ENCODE results near the gene PDE4D. TPM values are rescaled to one million over a fixed set of nuclear protein-coding genes. Genes with fewer than 3 reads are reported as not detected.
A peak's percentile ranks its signal among the peaks of the same experiment; 100 is the strongest.

Gene PDE4D
- total and polyA plus RNA-seq, 3 experiments from 2014 or later: 5.6 to 18.3 (median 17.7) TPM

DNA sequence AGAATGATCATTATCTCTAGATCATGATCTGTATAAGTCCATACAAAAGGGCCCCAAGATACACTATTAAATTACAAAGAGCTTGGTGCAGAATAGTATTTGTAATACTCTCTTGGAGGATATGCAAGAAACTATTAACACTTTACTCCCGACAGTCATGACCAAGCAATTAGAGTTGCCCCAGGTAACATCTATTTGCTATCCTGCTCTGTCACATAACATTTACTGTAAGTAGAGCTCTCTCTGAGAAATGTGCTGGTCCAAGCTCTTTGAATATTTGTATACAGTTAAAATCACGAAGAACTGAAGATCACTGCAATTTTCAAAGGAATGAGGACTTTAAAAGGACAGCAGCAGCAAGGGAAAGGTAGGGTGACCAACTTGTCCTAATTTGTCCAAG is 757.0 kb downstream of the PDE4D start:
- no peak for DNase-seq
- peaks cover 6% of the 10 kb centered on the region for H3K4me1 ChIP-seq (ENCODE audit: insufficient read depth, low read length)
- H3K36me3 Mint-ChIP-seq: peaks cover 0 to 3% (median 0%) of the 10 kb centered on the region in 3 donors

DNA sequence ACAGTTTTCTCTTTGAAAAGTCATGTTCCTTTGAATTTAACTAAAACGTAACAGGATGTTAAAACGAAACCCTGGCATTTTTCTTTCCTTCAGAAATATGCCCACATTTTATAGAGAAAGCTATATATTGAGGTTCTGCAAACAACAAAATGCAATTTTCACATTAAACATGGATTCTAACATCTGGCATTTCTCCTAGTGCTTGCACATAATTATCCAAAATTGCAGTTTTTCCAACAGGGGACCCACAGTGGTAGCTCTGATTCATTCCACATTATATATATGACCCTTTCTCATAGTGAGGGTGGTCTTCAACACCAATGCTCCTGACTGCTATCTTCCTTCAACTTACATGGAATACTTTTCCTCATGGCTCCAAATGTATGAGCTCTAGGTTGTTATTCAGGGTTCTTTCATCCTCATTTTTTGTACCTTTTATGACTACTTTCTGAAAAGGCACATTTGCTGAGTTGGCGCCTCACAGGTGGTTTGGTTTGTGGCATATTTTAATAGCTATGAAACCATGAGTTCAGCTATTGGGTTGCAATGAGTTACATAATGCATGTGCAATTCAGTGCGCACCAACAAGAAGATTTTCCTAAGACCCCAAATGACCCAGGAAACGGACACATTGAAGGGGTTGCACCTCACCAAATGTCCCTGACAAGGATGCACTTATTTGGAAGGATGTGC is 758.9 kb downstream of the PDE4D start:
- H3K36me3 Mint-ChIP-seq: peaks cover 0 to 3% (median 0%) of the 10 kb centered on the region in 3 donors
- ChIA-PET POLR2A (interaction anchor here (1.0 to 2.3 kb wide), 3 partner anchors 10 to 95 kb away, joined by 3 to 12 read pairs (median 4); no protein-coding TSS in a partner anchor), CTCF (interaction anchor here (0.8 to 2.3 kb wide), 4 partner anchors 10 to 100 kb away, joined by 3 to 6 read pairs (median 4); no protein-coding TSS in a partner anchor)
- H3K4me1 Mint-ChIP-seq: peaks cover 16 to 44% (median 36%) of the 10 kb centered on the region in 3 donors
- peak overlapping the region in 5 of 8 donors; percentile 19 to 87 (median 68) for H3K27ac Mint-ChIP-seq
- peak overlapping the region in 1 of 7 donors; percentile 8 for H3K4me3 Mint-ChIP-seq
- H3K36me3 ChIP-seq (ENCODE audit: insufficient read depth, low read length): no peaks in the 10 kb centered on the region
- H3K4me3 ChIP-seq (ENCODE audit: low read length): no peak overlapping the region
- H3K27ac ChIP-seq (ENCODE audit: low read depth, low read length): no peak overlapping the region
- H3K9me3 ChIP-seq (ENCODE audit: low read length): no peaks in the 10 kb centered on the region
- H3K4me1 ChIP-seq (ENCODE audit: insufficient read depth, low read length): peaks cover 9% of the 10 kb centered on the region
- no peak for DNase-seq
- H3K27me3 ChIP-seq (ENCODE audit: insufficient read depth, low read length, poor library complexity, severe bottlenecking): no peaks in the 10 kb centered on the region
- no peaks in the 10 kb centered on the region for H3K9me3 Mint-ChIP-seq
- H3K27me3 Mint-ChIP-seq: peaks cover 4 to 5% of the 10 kb centered on the region in 2 donors

More for the DNA sequence above, 757.0 kb downstream of the PDE4D start:
- H3K4me1 Mint-ChIP-seq: peaks cover 15 to 35% (median 32%) of the 10 kb centered on the region in 3 donors
- ChIA-PET CTCF (interaction anchor here (1.1 to 1.5 kb wide), 3 partner anchors 8 to 102 kb away, joined by 3 read pairs; no protein-coding TSS in a partner anchor), POLR2A (interaction anchor here (0.8 kb wide), 1 partner anchor 8 kb away, joined by 7 read pairs; no protein-coding TSS in a partner anchor)
- no peaks in the 10 kb centered on the region for H3K9me3 ChIP-seq (ENCODE audit: low read length)
- H3K4me3 ChIP-seq (ENCODE audit: low read length): no peak overlapping the region
- no peaks in the 10 kb centered on the region for H3K9me3 Mint-ChIP-seq
- H3K27me3 ChIP-seq (ENCODE audit: insufficient read depth, low read length, poor library complexity, severe bottlenecking): no peaks in the 10 kb centered on the region
- no peak overlapping the region for H3K27ac ChIP-seq (ENCODE audit: low read depth, low read length)
- peaks cover 4 to 5% of the 10 kb centered on the region in 2 donors for H3K27me3 Mint-ChIP-seq
- no peak overlapping the region for H3K27ac Mint-ChIP-seq
- no peaks in the 10 kb centered on the region for H3K36me3 ChIP-seq (ENCODE audit: insufficient read depth, low read length)
- H3K4me3 Mint-ChIP-seq: no peak overlapping the region

DNA sequence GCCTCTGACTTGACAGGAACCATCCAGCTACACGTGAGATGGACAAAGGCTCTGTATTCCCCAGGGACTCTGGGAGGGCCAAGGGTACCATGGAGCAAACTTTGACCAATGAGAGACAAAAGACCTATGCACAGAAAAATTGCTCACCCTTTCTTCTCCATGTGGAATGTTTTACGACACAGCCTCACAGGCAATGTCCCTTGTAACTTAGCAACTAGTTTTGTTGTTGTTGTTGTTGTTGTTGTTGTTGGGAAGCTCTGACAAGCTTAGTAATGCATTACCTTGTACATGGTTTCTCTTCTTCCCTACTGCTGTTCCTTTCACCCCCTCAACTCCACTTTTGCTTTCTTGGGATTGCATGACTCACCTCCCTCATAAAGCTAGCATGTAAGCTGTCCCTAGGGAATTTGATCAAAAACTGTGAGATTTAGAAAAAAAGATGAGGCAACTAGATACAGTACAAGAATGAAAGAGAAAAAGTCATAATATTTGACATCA is 759.7 kb downstream of the PDE4D start:
- H3K36me3 ChIP-seq (ENCODE audit: insufficient read depth, low read length): no peaks in the 10 kb centered on the region
- peaks cover 9% of the 10 kb centered on the region for H3K4me1 ChIP-seq (ENCODE audit: insufficient read depth, low read length)
- H3K27ac Mint-ChIP-seq: peak overlapping the region in 5 of 8 donors; percentile 5 to 89 (median 78)
- H3K4me1 Mint-ChIP-seq: peaks cover 16 to 44% (median 36%) of the 10 kb centered on the region in 3 donors
- ChIA-PET CTCF (interaction anchor here (0.8 to 2.3 kb wide), 4 partner anchors 9 to 99 kb away, joined by 3 to 6 read pairs (median 4); no protein-coding TSS in a partner anchor), POLR2A (interaction anchor here (1.0 to 2.3 kb wide), 3 partner anchors 9 to 95 kb away, joined by 3 to 12 read pairs (median 4); no protein-coding TSS in a partner anchor)
- peaks cover 0 to 3% (median 0%) of the 10 kb centered on the region in 3 donors for H3K36me3 Mint-ChIP-seq
- H3K27me3 ChIP-seq (ENCODE audit: insufficient read depth, low read length, poor library complexity, severe bottlenecking): no peaks in the 10 kb centered on the region
- no peak overlapping the region for H3K27ac ChIP-seq (ENCODE audit: low read depth, low read length)
- H3K27me3 Mint-ChIP-seq: peaks cover 4 to 5% of the 10 kb centered on the region in 2 donors
- no peak overlapping the region for H3K4me3 Mint-ChIP-seq
- no peak overlapping the region for H3K4me3 ChIP-seq (ENCODE audit: low read length)
- DNase-seq: no peak
- no peaks in the 10 kb centered on the region for H3K9me3 ChIP-seq (ENCODE audit: low read length)
- no peaks in the 10 kb centered on the region for H3K9me3 Mint-ChIP-seq

DNA sequence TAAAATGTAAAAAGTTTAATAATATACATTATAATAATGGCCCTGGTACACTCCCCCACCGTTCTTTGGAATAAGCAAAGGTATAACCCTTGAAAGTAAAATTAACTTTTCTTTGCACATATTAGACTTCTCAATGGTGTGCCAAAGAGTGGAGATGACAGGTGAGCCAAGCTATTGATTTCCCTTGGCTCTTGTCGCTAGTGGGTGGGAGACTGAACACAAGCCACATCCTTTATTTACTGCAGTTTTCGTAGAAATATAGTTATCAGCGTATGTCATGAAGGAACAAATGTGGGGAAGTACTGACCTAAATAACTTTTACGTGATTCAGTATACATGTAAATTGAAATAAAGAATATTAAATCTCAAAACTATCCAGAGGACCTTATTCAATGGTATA is 761.4 kb downstream of the PDE4D start:
- Mint-ChIP-seq H3K4me1 (peaks cover 16 to 44% (median 36%) of the 10 kb centered on the region in 3 donors), H3K9me3 (no peaks in the 10 kb centered on the region), H3K27ac (peak overlapping the region in 6 of 8 donors; percentile 17 to 89 (median 79)), H3K27me3 (peaks cover 2 to 3% of the 10 kb centered on the region in 2 donors), H3K36me3 (peaks cover 0 to 3% (median 0%) of the 10 kb centered on the region in 3 donors), H3K4me3 (peak overlapping the region in 5 of 7 donors; percentile 19 to 41 (median 32))
- ChIA-PET CTCF (no interaction called here), POLR2A (interaction anchor here (0.7 kb wide), 1 partner anchor 33 kb away, joined by 3 read pairs; no protein-coding TSS in a partner anchor)
- Histone ChIP-seq H3K4me1 (ENCODE audit: insufficient read depth, low read length) (peaks cover 20% of the 10 kb centered on the region), H3K4me3 (ENCODE audit: low read length) (no peak overlapping the region), H3K9me3 (ENCODE audit: low read length) (no peaks in the 10 kb centered on the region), H3K36me3 (ENCODE audit: insufficient read depth, low read length) (no peaks in the 10 kb centered on the region), H3K27ac (ENCODE audit: low read depth, low read length) (no peak overlapping the region), H3K27me3 (ENCODE audit: insufficient read depth, low read length, poor library complexity, severe bottlenecking) (no peaks in the 10 kb centered on the region)
- peak in 2 of 5 donors; percentile 34 to 37 for DNase-seq

DNA sequence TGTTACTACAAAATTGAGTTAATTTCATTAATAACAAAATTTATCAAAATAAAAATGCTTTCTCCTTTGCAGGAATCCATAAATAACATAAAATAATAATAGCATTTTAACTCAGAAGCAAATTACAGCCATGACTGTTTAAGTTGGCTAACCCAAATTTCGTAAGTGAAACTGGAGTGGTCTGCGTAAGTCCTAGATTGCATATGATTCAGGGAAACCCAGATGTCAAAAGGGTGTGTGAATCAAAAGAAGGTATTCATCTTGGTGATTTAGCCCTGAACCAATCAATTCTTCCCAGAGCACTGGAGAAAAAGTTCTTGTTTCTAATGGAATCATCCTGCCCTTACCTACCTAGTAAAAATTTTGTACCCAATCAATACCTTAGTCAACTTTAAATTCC is 763.1 kb downstream of the PDE4D start:
- H3K9me3 Mint-ChIP-seq: no peaks in the 10 kb centered on the region
- Histone ChIP-seq H3K27me3 (ENCODE audit: insufficient read depth, low read length, poor library complexity, severe bottlenecking) (no peaks in the 10 kb centered on the region), H3K4me3 (ENCODE audit: low read length) (no peak overlapping the region), H3K9me3 (ENCODE audit: low read length) (no peaks in the 10 kb centered on the region), H3K36me3 (ENCODE audit: insufficient read depth, low read length) (no peaks in the 10 kb centered on the region), H3K27ac (ENCODE audit: low read depth, low read length) (no peak overlapping the region), H3K4me1 (ENCODE audit: insufficient read depth, low read length) (peaks cover 37% of the 10 kb centered on the region)
- ChIA-PET POLR2A (interaction anchor here (4.7 kb wide), 1 partner anchor 31 kb away, joined by 21 read pairs; no protein-coding TSS in a partner anchor), CTCF (no interaction called here)
- H3K4me3 Mint-ChIP-seq: no peak overlapping the region
- no peak for DNase-seq
- no peaks in the 10 kb centered on the region for H3K27me3 Mint-ChIP-seq
- H3K27ac Mint-ChIP-seq: peak overlapping the region in 5 of 8 donors; percentile 18 to 84 (median 62)
- H3K4me1 Mint-ChIP-seq: peaks cover 16 to 44% (median 36%) of the 10 kb centered on the region in 3 donors
- H3K36me3 Mint-ChIP-seq: peaks cover 0 to 3% (median 0%) of the 10 kb centered on the region in 3 donors

DNA sequence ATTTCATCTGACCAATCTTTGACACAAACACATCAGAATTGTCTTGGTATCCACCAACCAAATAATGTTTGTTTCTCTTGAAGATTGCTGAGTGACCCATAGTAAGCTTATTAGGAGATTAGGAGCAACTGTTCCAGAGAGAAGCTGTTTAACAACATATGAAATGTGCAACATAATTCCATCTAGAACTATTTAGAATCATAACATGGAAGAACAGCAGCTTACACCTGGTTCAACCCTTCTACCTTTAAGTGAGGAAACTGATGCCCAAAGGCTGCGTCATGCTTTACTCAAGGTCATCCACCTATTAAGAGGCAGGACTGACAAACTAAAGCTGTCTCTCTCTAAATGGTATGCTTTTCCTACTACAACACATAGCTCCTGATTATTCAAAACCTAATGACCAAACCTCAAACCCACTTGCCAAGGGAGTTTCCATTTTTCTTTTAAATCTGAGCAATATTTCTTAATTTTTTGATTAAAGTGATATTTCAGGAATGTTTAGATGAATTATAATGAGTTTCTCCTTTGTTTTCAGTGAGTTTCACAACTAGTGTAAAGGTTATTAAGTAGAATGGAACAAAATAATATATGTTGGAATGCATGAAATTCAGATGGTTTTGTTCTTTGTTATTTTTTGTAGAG is 764.8 kb downstream of the PDE4D start:
- POLR2A ChIA-PET: interaction anchor here (1.0 to 4.7 kb wide), 6 partner anchors 8 to 110 kb away, joined by 4 to 47 read pairs (median 12); no protein-coding TSS in a partner anchor
- H3K4me1 ChIP-seq (ENCODE audit: insufficient read depth, low read length): peaks cover 54% of the 10 kb centered on the region
- no peaks in the 10 kb centered on the region for H3K9me3 ChIP-seq (ENCODE audit: low read length)
- Mint-ChIP-seq H3K4me1 (peaks cover 11 to 31% (median 25%) of the 10 kb centered on the region in 3 donors), H3K27me3 (no peaks in the 10 kb centered on the region), H3K36me3 (peaks cover 0 to under 1% (median 0%) of the 10 kb centered on the region in 3 donors), H3K27ac (peak overlapping the region in 4 of 8 donors; percentile 10 to 91 (median 67)), H3K9me3 (no peaks in the 10 kb centered on the region), H3K4me3 (no peak overlapping the region)
- no peaks in the 10 kb centered on the region for H3K36me3 ChIP-seq (ENCODE audit: insufficient read depth, low read length)
- CTCF ChIA-PET: interaction anchor here (0.9 to 3.4 kb wide), 10 partner anchors 8 to 101 kb away, joined by 3 to 25 read pairs (median 5); no protein-coding TSS in a partner anchor
- no peaks in the 10 kb centered on the region for H3K27me3 ChIP-seq (ENCODE audit: insufficient read depth, low read length, poor library complexity, severe bottlenecking)
- no peak for DNase-seq
- no peak overlapping the region for H3K27ac ChIP-seq (ENCODE audit: low read depth, low read length)
- H3K4me3 ChIP-seq (ENCODE audit: low read length): no peak overlapping the region

DNA sequence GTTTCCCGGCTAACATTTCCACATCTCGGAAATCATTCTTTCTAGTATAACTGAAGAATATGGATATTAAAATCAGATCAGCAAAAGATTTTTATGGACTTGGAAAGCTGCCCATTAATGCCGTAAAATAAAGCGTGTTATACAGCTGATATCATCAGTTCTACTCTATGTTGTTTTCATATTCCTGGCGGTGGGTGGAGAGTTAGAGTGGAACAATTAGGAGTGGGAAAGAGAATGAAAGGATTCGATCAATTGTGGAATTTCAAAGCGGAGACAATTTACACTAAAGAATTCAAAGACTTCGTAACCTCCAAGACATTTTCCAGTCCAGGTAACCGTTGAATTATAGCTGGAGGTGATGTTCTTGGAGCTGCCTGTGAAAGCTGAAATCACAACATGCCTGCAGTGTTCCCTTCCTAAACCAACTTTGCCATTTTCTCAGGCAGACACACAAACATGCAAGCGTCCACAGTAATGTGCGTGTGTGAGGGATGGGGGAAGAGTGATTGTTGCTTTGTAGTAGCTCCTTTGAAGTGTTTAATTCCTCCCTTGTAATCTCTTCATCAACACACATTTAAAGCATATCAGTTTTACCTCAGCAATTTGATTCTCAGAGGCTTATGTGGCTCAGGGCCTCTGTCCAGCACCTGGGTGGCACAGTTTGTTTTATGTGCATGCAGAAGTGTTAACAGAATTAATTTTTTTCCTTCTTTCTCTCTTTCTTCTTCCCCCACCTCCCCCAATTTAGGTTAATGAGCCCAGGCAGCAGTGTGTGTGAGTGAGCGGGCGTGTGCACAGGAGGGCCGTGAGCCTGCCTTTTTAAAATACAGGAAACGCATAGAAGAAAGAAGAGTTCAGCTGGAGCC is 766.6 kb downstream of the PDE4D start:
- H3K27ac Mint-ChIP-seq: no peak overlapping the region
- H3K4me1 ChIP-seq (ENCODE audit: insufficient read depth, low read length): peaks cover 65% of the 10 kb centered on the region
- no peaks in the 10 kb centered on the region for H3K9me3 Mint-ChIP-seq
- no peaks in the 10 kb centered on the region for H3K9me3 ChIP-seq (ENCODE audit: low read length)
- H3K27me3 ChIP-seq (ENCODE audit: insufficient read depth, low read length, poor library complexity, severe bottlenecking): no peaks in the 10 kb centered on the region
- no peaks in the 10 kb centered on the region for H3K36me3 Mint-ChIP-seq
- H3K27ac ChIP-seq (ENCODE audit: low read depth, low read length): peak overlapping the region; percentile 49
- ChIA-PET CTCF (interaction anchor here (0.8 to 3.4 kb wide), 13 partner anchors 22 to 235 kb away, joined by 3 to 25 read pairs (median 4); no protein-coding TSS in a partner anchor), POLR2A (interaction anchor here (0.7 to 4.7 kb wide), 7 partner anchors 25 to 91 kb away, joined by 3 to 47 read pairs (median 12); no protein-coding TSS in a partner anchor)
- no peaks in the 10 kb centered on the region for H3K36me3 ChIP-seq (ENCODE audit: insufficient read depth, low read length)
- no peak for DNase-seq
- no peaks in the 10 kb centered on the region for H3K27me3 Mint-ChIP-seq
- no peak overlapping the region for H3K4me3 Mint-ChIP-seq
- peaks cover 6 to 13% (median 12%) of the 10 kb centered on the region in 3 donors for H3K4me1 Mint-ChIP-seq
- peak overlapping the region; percentile 49 for H3K4me3 ChIP-seq (ENCODE audit: low read length)
